Measurements from ENCODE around the gene CCDC127. TPM values are rescaled to one million over a fixed set of nuclear protein-coding genes. Genes with fewer than 3 reads are reported as not detected.

CCDC127 gene
- total and polyA plus RNA-seq, 9 donors = 2.5 to 9.9 (median 6.0) TPM

DNA sequence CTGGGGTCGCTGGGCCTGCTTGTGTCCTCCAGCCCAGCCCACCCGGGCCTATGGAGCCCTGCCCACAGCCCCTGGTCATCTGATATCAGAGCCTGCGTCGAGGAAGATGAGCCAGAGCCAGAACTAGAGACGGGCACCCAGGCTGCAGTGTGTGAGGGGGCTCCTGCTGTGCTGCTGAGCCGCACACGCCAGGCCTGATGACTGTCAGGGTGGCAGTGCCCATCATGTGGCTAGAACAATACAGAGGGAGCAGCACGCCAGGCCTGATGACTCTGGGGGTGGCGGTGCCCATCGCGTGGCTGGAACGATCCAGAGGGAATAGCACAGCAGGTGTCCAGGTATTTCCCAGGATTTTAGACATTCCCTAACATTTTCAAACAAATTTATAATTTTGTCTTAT is 35.8 kb downstream of the CCDC127 start:
- Histone ChIP-seq H3K9me3 (no peaks in the 10 kb centered on the region), H3K36me3 (no peaks in the 10 kb centered on the region), H3K4me1 (ENCODE audit: insufficient read depth) (no peaks in the 10 kb centered on the region), H3K27ac (no peak overlapping the region), H3K4me3 (no peak overlapping the region), H3K27me3 (no peaks in the 10 kb centered on the region)
- no peak for TF ChIP-seq EP300 (IDR thresholded peaks at IDR 0.05)
- no peak for TF ChIP-seq POLR2A (IDR thresholded peaks at IDR 0.05)
- TF ChIP-seq, protein P1, sequence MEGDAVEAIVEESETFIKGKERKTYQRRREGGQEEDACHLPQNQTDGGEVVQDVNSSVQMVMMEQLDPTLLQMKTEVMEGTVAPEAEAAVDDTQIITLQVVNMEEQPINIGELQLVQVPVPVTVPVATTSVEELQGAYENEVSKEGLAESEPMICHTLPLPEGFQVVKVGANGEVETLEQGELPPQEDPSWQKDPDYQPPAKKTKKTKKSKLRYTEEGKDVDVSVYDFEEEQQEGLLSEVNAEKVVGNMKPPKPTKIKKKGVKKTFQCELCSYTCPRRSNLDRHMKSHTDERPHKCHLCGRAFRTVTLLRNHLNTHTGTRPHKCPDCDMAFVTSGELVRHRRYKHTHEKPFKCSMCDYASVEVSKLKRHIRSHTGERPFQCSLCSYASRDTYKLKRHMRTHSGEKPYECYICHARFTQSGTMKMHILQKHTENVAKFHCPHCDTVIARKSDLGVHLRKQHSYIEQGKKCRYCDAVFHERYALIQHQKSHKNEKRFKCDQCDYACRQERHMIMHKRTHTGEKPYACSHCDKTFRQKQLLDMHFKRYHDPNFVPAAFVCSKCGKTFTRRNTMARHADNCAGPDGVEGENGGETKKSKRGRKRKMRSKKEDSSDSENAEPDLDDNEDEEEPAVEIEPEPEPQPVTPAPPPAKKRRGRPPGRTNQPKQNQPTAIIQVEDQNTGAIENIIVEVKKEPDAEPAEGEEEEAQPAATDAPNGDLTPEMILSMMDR (IDR thresholded peaks at IDR 0.05) = no peak
- intact Hi-C loops (cut with DNase I) = no loop called here
- DNase-seq = peak in 1 of 5 donors; percentile 17
- 95 to 97% (median 95%) methylated on average over 12 of the region's 12 CpGs for WGBS, 3 donors

DNA sequence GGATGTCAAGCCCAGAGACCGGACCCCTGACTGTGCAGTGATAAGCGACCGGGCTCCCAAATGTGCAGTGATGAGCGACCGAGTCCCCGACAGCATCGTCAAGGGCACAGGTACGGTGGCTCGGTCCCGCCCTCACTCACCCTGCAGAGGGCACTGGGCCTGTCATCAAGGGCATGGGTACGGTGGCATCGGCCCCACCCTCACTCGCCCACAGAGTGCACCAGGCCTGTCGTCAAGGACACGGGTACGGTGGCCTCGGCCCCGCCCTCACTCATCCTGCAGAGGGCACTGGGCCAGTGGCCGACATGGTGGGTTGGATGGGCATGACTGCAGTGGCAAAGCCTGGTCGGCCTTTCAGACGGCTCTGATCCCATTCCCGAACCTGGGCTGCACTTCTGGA is 36.4 kb downstream of the CCDC127 start:
- Histone ChIP-seq H3K4me3 (no peak overlapping the region), H3K36me3 (no peaks in the 10 kb centered on the region), H3K27me3 (no peaks in the 10 kb centered on the region), H3K9me3 (no peaks in the 10 kb centered on the region), H3K4me1 (ENCODE audit: insufficient read depth) (no peaks in the 10 kb centered on the region), H3K27ac (no peak overlapping the region)
- intact Hi-C loops (cut with DNase I) = no loop called here
- peak in 1 of 5 donors; percentile 28 for DNase-seq
- 93 to 96% (median 95%) methylated on average over 21 to 22 of the region's 22 CpGs for WGBS, 3 donors
- TF ChIP-seq POLR2A (IDR thresholded peaks at IDR 0.05) = no peak
- TF ChIP-seq, protein P1 (IDR thresholded peaks at IDR 0.05) = no peak
- no peak for TF ChIP-seq EP300 (IDR thresholded peaks at IDR 0.05)

DNA sequence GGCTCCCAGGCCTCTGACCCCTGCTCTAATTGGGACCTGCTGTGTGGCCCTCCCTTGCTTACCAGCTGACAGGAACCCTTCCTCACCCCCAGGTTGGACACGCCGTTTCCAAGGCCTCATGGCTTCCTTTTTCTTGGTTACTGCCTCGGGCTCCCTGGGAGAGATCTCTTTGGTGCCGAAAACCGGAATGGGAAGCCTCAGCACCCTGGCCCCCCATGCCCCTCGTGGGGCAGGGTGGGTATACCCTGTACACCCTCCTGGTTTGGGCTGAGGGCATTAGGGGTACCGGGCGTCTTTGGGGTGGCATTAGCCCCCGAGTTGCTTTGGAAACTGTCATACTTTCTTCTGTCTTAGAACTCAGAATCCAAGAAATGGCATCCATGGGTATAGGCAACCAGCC is 36.8 kb downstream of the CCDC127 start:
- H3K27ac ChIP-seq = no peak overlapping the region
- no peaks in the 10 kb centered on the region for H3K4me1 ChIP-seq (ENCODE audit: insufficient read depth)
- DNase-seq = peak in 1 of 5 donors; percentile 11
- H3K4me3 ChIP-seq = no peak overlapping the region
- H3K36me3 ChIP-seq = no peaks in the 10 kb centered on the region
- intact Hi-C loops (cut with DNase I) = no loop called here
- H3K27me3 ChIP-seq = no peaks in the 10 kb centered on the region
- TF ChIP-seq, protein P1 (IDR thresholded peaks at IDR 0.05) = no peak
- no peak for TF ChIP-seq EP300 (IDR thresholded peaks at IDR 0.05)
- no peak for TF ChIP-seq POLR2A (IDR thresholded peaks at IDR 0.05)
- no peaks in the 10 kb centered on the region for H3K9me3 ChIP-seq
- 93 to 95% (median 95%) methylated on average over 9 of the region's 9 CpGs for WGBS, 3 donors

DNA sequence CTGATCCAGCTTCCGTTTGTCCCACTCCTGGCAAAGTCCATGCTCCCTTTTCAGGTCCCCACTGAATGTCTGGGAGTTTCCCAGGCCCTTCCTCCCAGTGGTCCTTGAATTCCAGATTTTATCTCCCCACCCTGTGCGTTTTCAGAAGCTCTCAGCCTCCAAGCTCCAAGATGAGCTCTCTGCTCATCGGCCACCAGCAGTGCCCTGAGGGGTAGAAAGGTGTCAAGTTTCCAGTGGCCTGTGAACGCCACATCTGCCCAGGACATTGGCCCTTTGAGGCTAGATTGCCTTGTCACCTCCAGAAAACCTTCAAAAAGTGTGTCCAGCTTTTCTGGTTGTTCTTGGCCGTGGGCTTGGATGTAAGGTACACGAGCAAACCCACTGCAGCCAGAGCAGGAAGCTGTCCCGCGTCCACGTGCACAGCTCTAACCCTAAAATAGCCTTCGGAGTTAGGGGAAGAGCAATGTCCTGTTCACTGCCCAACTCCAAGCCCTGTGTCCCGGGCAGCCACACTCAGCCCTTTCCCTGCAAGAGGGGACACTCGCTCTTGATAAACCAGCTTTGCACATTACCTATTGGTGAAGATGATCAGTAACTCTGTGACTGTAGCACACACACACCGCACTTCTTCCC is 37.6 kb downstream of the CCDC127 start:
- intact Hi-C loops (cut with DNase I) = no loop called here

More for the DNA sequence above, 37.6 kb downstream of the CCDC127 start:
- no peak for DNase-seq
- no peaks in the 10 kb centered on the region for H3K9me3 ChIP-seq
- TF ChIP-seq EP300 (IDR thresholded peaks at IDR 0.05) = no peak
- TF ChIP-seq, protein P1 (IDR thresholded peaks at IDR 0.05) = no peak
- H3K27ac ChIP-seq = no peak overlapping the region
- H3K4me1 ChIP-seq (ENCODE audit: insufficient read depth) = no peaks in the 10 kb centered on the region
- no peaks in the 10 kb centered on the region for H3K27me3 ChIP-seq
- 78 to 79% (median 78%) methylated on average over 13 of the region's 13 CpGs for WGBS, 3 donors
- H3K4me3 ChIP-seq = no peak overlapping the region
- no peaks in the 10 kb centered on the region for H3K36me3 ChIP-seq
